ENCODE measurements around the gene HCAR2. TPM values are rescaled to one million over a fixed set of nuclear protein-coding genes. Genes with fewer than 3 reads are reported as not detected.
"Not testable (repeated sequence)": the region's sequence is repeated elsewhere in the genome, so short reads cannot be mapped to it uniquely, and the experiment has no call there.

HCAR2 gene
- total RNA-seq (2021), result not detected in 2 replicates
- long read RNA-seq, result 0 reads

DNA sequence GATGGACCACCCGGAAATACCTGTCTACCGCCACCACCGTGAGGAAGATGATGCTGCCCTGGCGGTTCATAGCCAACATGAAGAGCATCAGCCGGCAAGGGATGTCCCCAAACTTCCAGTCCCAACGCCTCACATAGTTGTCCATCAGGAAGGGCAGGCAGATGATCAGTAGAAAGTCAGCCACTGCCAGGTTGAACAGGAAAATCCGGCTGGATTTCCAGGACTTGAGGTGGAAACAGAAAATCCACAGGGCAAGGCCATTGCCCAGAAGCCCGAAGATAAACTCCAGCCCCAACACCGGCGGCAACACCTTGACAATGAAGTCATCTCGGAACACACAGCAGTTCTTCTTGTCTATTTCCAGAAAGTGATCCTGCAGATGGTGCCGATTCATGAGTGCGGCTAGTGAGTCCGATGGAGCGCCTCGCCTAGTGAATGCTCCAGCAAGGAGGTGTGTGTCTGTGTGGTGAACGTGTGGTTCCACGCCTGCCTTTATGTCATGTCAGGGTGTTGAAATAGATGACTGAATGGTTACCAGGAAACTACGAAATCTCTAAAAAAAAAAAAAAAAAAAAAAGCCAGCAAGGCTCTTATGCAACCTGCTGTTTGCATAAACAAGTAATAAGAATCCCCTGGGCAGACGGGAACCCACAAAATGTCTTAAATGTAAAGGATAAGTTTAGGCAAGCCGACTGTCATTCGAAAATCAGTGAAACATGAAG, at the start of gene HCAR2:
TSS of gene HCAR2 (minus strand) at position 468 of the 722 bp plus-strand sequence. CDS start at position 394, 74 bp downstream.
- H3K4me1 ChIP-seq (ENCODE audit: insufficient read depth, low read length); H3K4me1 Mint-ChIP-seq; H4K20me1 ChIP-seq (ENCODE audit: control insufficient read depth, insufficient read depth, insufficient read length); H2BK20ac ChIP-seq (ENCODE audit: low read depth, low read length, poor library complexity, severe bottlenecking); H3K4me2 ChIP-seq (ENCODE audit: insufficient read depth, insufficient read length, low read length); H3T11ph ChIP-seq (ENCODE audit: low read length); H3K27ac ChIP-seq (ENCODE audit: insufficient read length, low read depth, low read length); H3K9me3 Mint-ChIP-seq; H2BK12ac ChIP-seq (ENCODE audit: insufficient read length, low read depth, low read length); H3K27me3 ChIP-seq (ENCODE audit: insufficient read depth, low read length); H2AK5ac ChIP-seq (ENCODE audit: insufficient read length, low read length); H3K23ac ChIP-seq (ENCODE audit: insufficient read length, low read depth, low read length); DNase-seq; H3K4ac ChIP-seq (ENCODE audit: low read depth, low read length); H3K36me3 Mint-ChIP-seq (ENCODE audit: insufficient read depth in 1 of 3, low read depth in 3 of 3); H3K4me3 Mint-ChIP-seq; H4K8ac ChIP-seq (replicated peaks; ENCODE audit: insufficient read length, low read depth, low read length); H3K79me2 ChIP-seq (ENCODE audit: insufficient read depth, low read length); H2BK5ac ChIP-seq (ENCODE audit: insufficient read length, low read length); H3K27me3 Mint-ChIP-seq (ENCODE audit: low read depth); H3K9me3 ChIP-seq (ENCODE audit: control insufficient read depth, low read depth, low read length); H3K9ac ChIP-seq (ENCODE audit: extremely low read depth, insufficient read length, low read length); H2BK120ac ChIP-seq (ENCODE audit: low read depth, low read length, poor library complexity, severe bottlenecking); H3K23me2 ChIP-seq (ENCODE audit: insufficient read length, low read depth, low read length, poor library complexity, severe bottlenecking); H2AFZ ChIP-seq (ENCODE audit: low read length); H2BK15ac ChIP-seq (ENCODE audit: low read depth, low read length); H3K14ac ChIP-seq (ENCODE audit: insufficient read depth, low read length); H4K5ac ChIP-seq (ENCODE audit: insufficient read length, low read depth, low read length); H3K79me1 ChIP-seq (ENCODE audit: insufficient read depth, low read depth, low read length, poor library complexity, severe bottlenecking); H3K18ac ChIP-seq (ENCODE audit: insufficient read length, low read depth, low read length); H3K27ac Mint-ChIP-seq; H3K56ac ChIP-seq (ENCODE audit: insufficient read length, low read depth, low read length); H4K91ac ChIP-seq (ENCODE audit: insufficient read length, low read depth, low read length): not testable (repeated sequence)
- WGBS (ENCODE audit: extremely low coverage, insufficient read length, low lambda C conversion rate), result no CpG with 5 or more reads among the region's 22 CpGs
